Right atrium auricular region (tissue), 2 donors: ENCODE data around the gene DOK4. TPM values are rescaled to one million over a fixed set of nuclear protein-coding genes. Genes with fewer than 3 reads are reported as not detected.
A peak's percentile ranks its signal among the peaks of the same experiment; 100 is the strongest.

ENCODE experiments used
- DNase-seq: peaks from one replicate; pipeline ENCODE4 v3.0.0-alpha.2; 2019; ENCODE audit warnings: low spot score
- H3K27ac ChIP-seq, 2 donors: fragments of 200-600 bp; sonication (generic); 1 replicate in 1 of 2; 2 replicates in 1 of 2; pipeline ENCODE4 v1.5.1; 2016 to 2019
- H3K27me3 ChIP-seq, 2 donors: fragments of 200-600 bp; sonication (generic); one replicate each; pipeline versions ENCODE4 v1.5.1 to v1.6.0; 2017 to 2019
- H3K36me3 ChIP-seq: fragments of 200-600 bp; sonication (generic); one replicate; pipeline ENCODE4 v1.5.1; 2016
- H3K4me1 ChIP-seq, 2 donors: fragments of 200-600 bp; sonication (generic); one replicate each; pipeline versions ENCODE4 v1.5.1 to v1.6.0; 2017 to 2019
- H3K4me3 ChIP-seq, 2 donors: fragments of 200-600 bp; sonication (generic); 1 replicate in 1 of 2; 2 replicates in 1 of 2; pipeline ENCODE4 v1.5.1; 2017 to 2019; ENCODE audit warnings: mild to moderate bottlenecking in 1 of 2, moderate library complexity in 1 of 2
- H3K9me3 ChIP-seq, 2 donors: fragments of 200-600 bp; sonication (generic); one replicate each; pipeline ENCODE4 v1.5.1; 2019
- CTCF ChIP-seq, 2 donors: fragments of 200-600 bp; sonication (generic); IDR thresholded peaks; one replicate each; pipeline ENCODE4 v1.5.1; 2019; ENCODE audit warnings: antibody characterized with exemption in 2 of 2
- total RNA-seq, 2 donors: library from RNA; depleted of rRNA; stranded (reverse); fragments of >200 nt; gene quantifications; one replicate each; pipeline ENCODE4 v1.1.0, GENCODE V29; 2016

DOK4 gene
- total RNA-seq, 2 donors from 2014 or later: 15.2 to 34.2 TPM

DNA sequence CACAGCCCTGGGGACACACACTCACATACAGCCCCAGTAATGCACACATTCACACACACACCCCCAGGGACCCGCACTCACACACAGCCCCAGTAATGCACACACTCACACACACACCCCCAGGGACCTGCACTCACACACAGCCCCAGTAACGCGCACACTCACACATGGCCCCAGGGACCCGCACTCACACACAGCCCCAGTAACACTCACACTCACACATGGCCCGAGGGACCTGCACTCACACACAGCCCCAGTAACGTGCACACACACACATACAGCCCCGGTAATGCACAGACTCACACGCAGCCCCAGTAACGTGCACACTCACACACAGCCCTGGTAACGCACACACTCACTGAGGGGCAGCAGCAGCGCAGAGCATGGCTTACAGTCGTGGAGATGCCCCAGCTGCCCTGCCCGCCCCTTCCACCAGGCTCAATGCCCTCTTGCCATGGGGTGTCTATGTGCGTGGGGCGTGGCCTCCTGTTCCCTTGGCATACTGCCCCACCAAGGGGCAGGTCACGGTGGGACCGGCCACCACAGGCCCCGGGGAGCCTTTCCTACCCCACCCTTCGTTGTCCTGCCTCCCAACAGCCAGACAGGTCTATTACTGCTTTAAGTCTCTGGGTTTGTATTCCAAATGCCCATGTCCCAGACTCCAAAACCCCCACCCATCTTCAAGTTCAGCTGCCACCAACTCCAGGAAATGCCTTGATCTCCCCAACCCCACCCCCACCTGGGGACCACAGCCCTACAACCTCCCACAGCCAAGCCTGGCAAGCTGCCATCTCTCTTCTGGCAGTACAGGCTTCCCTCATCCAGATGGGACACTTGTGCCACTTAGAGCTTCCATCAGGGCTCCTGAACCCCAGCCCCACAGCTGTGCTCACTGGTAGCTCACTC, 47.4 kb upstream of the DOK4 start:
- no peaks in the 10 kb centered on the region for H3K36me3 ChIP-seq
- no peaks in the 10 kb centered on the region for H3K9me3 ChIP-seq
- peak overlapping the region in 1 of 2 donors; percentile 7 for H3K27ac ChIP-seq
- H3K27me3 ChIP-seq: no peaks in the 10 kb centered on the region
- no peak for TF ChIP-seq CTCF (IDR thresholded peaks at IDR 0.05)
- DNase-seq: no peak
- H3K4me1 ChIP-seq: peaks cover 0 to 67% of the 10 kb centered on the region in 2 donors
- no peak overlapping the region for H3K4me3 ChIP-seq

GRCh38 chr16:57532266-57532625, 46.0 kb upstream of the DOK4 start:
- H3K27ac ChIP-seq: no peak overlapping the region

GRCh38 chr16:57531635-57532265, 45.5 kb upstream of the DOK4 start:
- Histone ChIP-seq H3K27ac (no peak overlapping the region), H3K4me1 (peaks cover 0 to 57% of the 10 kb centered on the region in 2 donors), H3K4me3 (no peak overlapping the region), H3K27me3 (no peaks in the 10 kb centered on the region), H3K9me3 (no peaks in the 10 kb centered on the region), H3K36me3 (no peaks in the 10 kb centered on the region)
- no peak for TF ChIP-seq CTCF (IDR thresholded peaks at IDR 0.05)
- DNase-seq: no peak

More at GRCh38 chr16:57532266-57532625, 46.0 kb upstream of the DOK4 start:
- H3K36me3 ChIP-seq: no peaks in the 10 kb centered on the region
- H3K27me3 ChIP-seq: no peaks in the 10 kb centered on the region
- H3K4me3 ChIP-seq: no peak overlapping the region
- TF ChIP-seq CTCF (IDR thresholded peaks at IDR 0.05): no peak
- no peak for DNase-seq
- no peaks in the 10 kb centered on the region for H3K9me3 ChIP-seq
- peaks cover 0 to 62% of the 10 kb centered on the region in 2 donors for H3K4me1 ChIP-seq

DNA sequence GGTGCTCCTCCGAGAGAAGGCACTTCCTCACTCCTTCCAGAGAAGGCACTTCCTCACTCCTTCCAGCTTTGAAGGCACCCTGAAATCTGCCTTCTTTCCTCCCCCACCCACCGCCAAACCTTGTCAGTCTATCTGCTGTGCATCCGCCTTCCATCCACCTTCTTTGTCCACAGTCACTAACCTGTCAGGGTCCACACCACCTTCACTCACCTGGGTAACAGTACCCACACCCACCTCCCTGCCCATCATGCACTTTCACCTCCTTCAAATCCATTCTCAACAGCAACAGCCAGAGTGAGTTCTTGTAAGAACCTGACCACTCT, 44.9 kb upstream of the DOK4 start:
- H3K4me3 ChIP-seq: no peak overlapping the region
- no peaks in the 10 kb centered on the region for H3K9me3 ChIP-seq
- DNase-seq: no peak
- H3K27me3 ChIP-seq: no peaks in the 10 kb centered on the region
- H3K36me3 ChIP-seq: no peaks in the 10 kb centered on the region
- TF ChIP-seq CTCF (IDR thresholded peaks at IDR 0.05): no peak
- peaks cover 0 to 53% of the 10 kb centered on the region in 2 donors for H3K4me1 ChIP-seq
- no peak overlapping the region for H3K27ac ChIP-seq

DNA sequence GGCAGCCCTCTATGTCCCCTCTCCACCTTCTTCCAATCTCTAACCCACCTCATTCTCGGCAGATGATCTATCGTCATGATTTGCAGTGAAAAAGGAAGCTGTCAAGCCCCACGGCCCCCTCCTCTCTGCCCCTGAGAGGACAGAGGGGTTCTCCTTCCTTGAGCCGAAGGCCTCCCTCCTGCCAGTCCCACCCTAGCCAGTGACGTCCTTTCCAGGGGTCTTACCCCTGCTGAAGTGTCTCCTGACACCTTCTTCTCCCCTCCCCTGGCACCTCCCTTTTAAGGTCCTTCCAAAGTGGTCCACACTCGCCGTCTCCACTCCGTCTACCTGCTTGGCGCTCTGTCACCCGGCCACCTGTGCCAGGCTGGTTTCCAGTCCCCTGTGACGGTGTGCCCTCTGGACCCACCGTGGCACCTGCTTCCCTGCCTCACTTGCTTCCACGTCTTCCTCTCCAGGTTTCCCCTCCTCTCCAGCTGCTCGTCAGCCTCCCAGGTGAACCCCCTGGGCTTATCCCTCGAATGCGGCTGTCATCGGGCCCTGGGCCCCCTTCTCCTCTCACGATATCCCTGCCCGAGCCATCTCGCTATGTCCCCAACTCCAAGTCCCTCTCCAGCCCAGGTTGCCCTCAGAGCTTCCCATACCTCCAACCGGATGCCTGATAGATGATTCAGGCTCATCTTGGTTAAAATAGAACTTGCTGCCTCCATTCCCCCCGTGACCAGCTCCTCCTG, 44.4 kb upstream of the DOK4 start:
- Histone ChIP-seq H3K4me3 (no peak overlapping the region), H3K9me3 (no peaks in the 10 kb centered on the region), H3K4me1 (peaks cover 0 to 52% of the 10 kb centered on the region in 2 donors), H3K27me3 (no peaks in the 10 kb centered on the region), H3K27ac (peak overlapping the region in 1 of 2 donors; percentile 35), H3K36me3 (no peaks in the 10 kb centered on the region)
- no peak for DNase-seq
- no peak for TF ChIP-seq CTCF (IDR thresholded peaks at IDR 0.05)
